ENCODE results near the gene HTT-AS. TPM values are rescaled to one million over a fixed set of nuclear protein-coding genes. Genes with fewer than 3 reads are reported as not detected.

Gene HTT-AS
- total RNA-seq, 4 donors from 2014 or later = not detected

DNA sequence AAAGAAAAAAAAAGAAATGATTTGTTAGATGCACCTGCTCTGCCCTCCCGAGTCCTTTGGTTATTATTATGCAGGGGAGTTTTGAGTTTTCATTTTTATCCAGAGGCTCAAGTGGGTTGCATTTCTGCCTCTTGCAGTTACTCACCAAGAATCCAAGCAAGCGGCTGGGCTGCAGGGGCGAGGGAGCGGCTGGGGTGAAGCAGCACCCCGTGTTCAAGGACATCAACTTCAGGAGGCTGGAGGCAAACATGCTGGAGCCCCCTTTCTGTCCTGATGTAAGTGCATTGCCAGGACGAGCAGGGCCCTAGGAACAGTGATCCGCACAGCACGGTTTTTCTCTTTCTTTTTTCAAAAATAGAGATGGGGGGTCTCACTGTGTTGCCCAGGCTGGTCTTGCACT, 39.1 kb downstream of the HTT-AS start:
- intact Hi-C loops (cut with DNase I) = loop anchor here (10.0 kb wide), 2 partner anchors 50 to 270 kb away; no protein-coding TSS in a partner anchor
- Histone ChIP-seq H3K27ac (no peak overlapping the region), H3K36me3 (no peaks in the 10 kb centered on the region), H3K27me3 (peaks cover 0 to 11% (median 0%) of the 10 kb centered on the region in 4 donors), H3K9me3 (no peaks in the 10 kb centered on the region), H3K4me3 (no peak overlapping the region), H3K4me1 (peaks cover 4 to 17% (median 10%) of the 10 kb centered on the region in 3 donors)
- TF ChIP-seq, protein P1, sequence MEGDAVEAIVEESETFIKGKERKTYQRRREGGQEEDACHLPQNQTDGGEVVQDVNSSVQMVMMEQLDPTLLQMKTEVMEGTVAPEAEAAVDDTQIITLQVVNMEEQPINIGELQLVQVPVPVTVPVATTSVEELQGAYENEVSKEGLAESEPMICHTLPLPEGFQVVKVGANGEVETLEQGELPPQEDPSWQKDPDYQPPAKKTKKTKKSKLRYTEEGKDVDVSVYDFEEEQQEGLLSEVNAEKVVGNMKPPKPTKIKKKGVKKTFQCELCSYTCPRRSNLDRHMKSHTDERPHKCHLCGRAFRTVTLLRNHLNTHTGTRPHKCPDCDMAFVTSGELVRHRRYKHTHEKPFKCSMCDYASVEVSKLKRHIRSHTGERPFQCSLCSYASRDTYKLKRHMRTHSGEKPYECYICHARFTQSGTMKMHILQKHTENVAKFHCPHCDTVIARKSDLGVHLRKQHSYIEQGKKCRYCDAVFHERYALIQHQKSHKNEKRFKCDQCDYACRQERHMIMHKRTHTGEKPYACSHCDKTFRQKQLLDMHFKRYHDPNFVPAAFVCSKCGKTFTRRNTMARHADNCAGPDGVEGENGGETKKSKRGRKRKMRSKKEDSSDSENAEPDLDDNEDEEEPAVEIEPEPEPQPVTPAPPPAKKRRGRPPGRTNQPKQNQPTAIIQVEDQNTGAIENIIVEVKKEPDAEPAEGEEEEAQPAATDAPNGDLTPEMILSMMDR (IDR thresholded peaks at IDR 0.05) = no peak
- TF ChIP-seq POLR2A (IDR thresholded peaks at IDR 0.05) = no peak
- DNase-seq = no peak
- 78 to 88% methylated on average over 7 to 8 of the region's 8 CpGs for WGBS, 2 donors

DNA sequence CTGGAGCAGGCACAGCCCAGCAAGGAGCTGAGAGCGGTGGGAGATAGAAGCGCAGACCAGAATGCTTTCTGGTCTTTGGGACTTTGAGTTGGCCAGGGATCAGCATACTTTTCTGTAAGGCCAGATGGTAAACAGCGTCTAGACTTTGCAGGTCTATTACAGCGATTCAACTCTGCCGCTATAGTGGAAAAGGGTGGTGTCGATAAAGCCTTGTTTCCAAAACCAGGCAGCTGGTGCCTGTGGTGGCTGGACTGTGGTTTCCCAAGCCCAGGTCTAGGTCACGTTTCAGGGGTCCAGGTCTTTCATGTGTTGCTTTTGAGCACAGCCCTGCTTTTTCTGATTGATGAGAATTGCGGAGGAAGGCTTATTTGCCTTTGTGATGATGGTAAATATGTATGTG, 40.1 kb downstream of the HTT-AS start:
- H3K9me3 ChIP-seq = no peaks in the 10 kb centered on the region
- H3K27ac ChIP-seq = no peak overlapping the region
- TF ChIP-seq POLR2A (IDR thresholded peaks at IDR 0.05) = no peak
- TF ChIP-seq, protein P1 (IDR thresholded peaks at IDR 0.05) = no peak
- WGBS, 2 donors = 73 to 87% methylated on average over 3 to 8 of the region's 8 CpGs
- peaks cover 0 to 11% (median 0%) of the 10 kb centered on the region in 4 donors for H3K27me3 ChIP-seq
- peaks cover 4 to 17% (median 10%) of the 10 kb centered on the region in 3 donors for H3K4me1 ChIP-seq
- intact Hi-C loops (cut with DNase I) = loop anchor here (10.0 kb wide), 2 partner anchors 49 to 269 kb away; no protein-coding TSS in a partner anchor
- no peak for DNase-seq
- H3K36me3 ChIP-seq = no peaks in the 10 kb centered on the region
- no peak overlapping the region for H3K4me3 ChIP-seq

DNA sequence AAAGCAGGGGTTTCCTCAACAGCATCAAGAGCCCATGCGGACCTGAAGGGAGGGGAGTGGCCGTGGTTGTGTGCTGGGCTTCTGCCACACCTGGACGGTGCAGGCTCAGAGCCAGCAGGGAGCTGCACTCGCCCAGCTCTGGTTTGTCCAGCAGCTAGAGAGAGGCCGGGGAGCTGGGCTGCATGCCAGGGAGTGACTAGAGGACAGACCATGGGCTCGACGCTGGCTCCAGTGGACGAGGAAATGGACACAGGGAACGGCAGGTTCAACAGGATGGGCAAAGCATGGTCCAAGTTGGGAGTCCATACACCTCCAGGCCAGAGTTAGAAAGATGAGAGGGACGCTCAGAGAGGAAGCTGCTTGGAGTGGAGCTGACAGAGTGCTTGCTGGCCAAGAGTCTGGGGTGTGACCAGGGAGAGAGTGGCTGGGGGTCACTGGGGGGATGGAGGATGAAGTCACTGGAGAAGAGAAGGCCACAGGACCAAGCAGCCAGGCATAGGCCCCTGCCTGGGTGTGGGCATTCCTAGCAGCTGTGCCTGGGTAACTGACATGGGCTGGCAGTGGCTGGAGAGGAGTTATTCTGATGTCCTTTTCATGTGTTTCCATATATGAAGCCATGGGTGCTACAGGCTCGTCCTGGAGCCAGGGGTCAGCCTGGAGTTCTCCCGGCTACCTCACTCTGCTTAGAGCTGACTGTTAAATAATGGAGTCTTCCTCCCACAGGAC, 42.8 kb downstream of the HTT-AS start:
- TF ChIP-seq POLR2A (IDR thresholded peaks at IDR 0.05) = no peak
- TF ChIP-seq, protein P1 (IDR thresholded peaks at IDR 0.05) = no peak
- Histone ChIP-seq H3K9me3 (no peaks in the 10 kb centered on the region), H3K4me1 (no peaks in the 10 kb centered on the region), H3K27ac (no peak overlapping the region), H3K4me3 (no peak overlapping the region), H3K36me3 (no peaks in the 10 kb centered on the region), H3K27me3 (peaks cover 0 to 8% (median 0%) of the 10 kb centered on the region in 4 donors)
- intact Hi-C loops (cut with DNase I) = loop anchor here (10.0 kb wide), 2 partner anchors 47 to 267 kb away; no protein-coding TSS in a partner anchor
- DNase-seq = no peak
- WGBS, 2 donors = 51 to 65% methylated on average over 4 to 10 of the region's 12 CpGs

DNA sequence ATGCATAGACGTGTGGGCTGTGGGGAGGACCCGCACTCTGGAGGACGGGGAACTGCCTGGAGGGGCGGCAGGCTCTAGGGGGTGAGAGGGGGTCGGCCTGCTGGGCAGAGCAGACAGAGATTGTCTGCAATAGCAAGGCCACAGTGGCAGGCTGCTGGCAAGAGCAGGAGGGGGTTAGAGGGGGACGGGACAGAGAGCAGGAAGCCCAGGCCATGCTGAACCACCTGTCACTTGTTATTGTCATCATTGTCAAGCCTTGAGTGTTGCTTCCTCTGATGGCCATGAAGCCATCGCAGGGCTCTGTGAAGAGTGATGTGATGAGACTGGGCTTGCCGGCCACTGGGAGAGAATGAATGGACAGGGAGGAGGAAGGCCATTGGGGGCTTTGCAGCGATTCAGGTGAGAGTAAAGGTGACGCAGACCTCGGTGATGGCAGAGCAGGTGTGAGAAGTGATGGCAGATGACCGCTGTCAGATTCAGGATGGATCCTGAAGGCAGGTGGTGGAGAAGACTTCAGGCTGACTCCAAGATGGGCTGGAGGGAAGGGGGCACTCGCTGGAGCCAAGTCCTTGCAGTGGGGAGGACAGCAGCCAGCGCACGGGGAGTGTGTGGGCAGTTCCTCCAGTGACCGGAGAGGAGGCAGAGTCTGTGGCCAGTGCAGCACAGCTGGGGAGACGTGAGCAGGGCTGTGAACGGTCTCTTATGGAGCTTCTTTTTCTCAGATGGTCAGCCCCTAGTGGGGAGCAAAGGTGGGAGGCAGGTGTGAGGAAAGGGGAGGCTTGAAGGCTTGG, 43.6 kb downstream of the HTT-AS start:
- intact Hi-C loops (cut with DNase I) = loop anchor here (10.0 kb wide), 2 partner anchors 46 to 266 kb away; no protein-coding TSS in a partner anchor
- Histone ChIP-seq H3K27me3 (peaks cover 0 to 4% (median 0%) of the 10 kb centered on the region in 4 donors), H3K27ac (no peak overlapping the region), H3K4me1 (no peaks in the 10 kb centered on the region), H3K36me3 (no peaks in the 10 kb centered on the region), H3K4me3 (no peak overlapping the region), H3K9me3 (no peaks in the 10 kb centered on the region)
- TF ChIP-seq POLR2A (IDR thresholded peaks at IDR 0.05) = no peak
- TF ChIP-seq, protein P1 (IDR thresholded peaks at IDR 0.05) = no peak
- WGBS, 2 donors = 74 to 79% methylated on average over 14 to 17 of the region's 18 CpGs
- DNase-seq = no peak

DNA sequence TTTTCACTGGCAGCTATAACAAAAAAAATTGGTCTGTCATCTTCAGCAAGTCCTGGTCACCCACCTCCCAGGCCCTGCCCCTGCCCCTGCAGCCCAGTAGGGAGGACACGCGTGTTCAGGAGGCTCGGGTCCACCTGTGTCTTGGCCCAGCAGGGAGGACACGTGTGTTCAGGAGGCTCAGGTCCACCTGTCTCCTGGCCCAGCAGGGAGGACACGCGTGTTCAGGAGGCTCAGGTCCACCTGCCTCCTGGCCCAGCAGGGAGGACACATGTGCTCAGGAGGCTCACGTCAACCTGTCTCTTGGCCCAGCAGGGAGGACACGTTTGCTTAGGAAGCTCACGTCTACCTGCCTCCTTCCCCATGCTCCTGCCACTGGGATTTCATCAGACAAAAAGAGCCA, 44.9 kb downstream of the HTT-AS start:
- intact Hi-C loops (cut with DNase I) = no loop called here

More for the DNA sequence above, 44.9 kb downstream of the HTT-AS start:
- no peaks in the 10 kb centered on the region for H3K27me3 ChIP-seq
- H3K4me1 ChIP-seq = no peaks in the 10 kb centered on the region
- 91 to 99% methylated on average over 5 to 7 of the region's 9 CpGs for WGBS, 2 donors
- no peak for DNase-seq
- H3K27ac ChIP-seq = no peak overlapping the region
- TF ChIP-seq, protein P1 (IDR thresholded peaks at IDR 0.05) = no peak
- TF ChIP-seq POLR2A (IDR thresholded peaks at IDR 0.05) = no peak
- no peaks in the 10 kb centered on the region for H3K36me3 ChIP-seq
- H3K4me3 ChIP-seq = no peak overlapping the region
- H3K9me3 ChIP-seq = no peaks in the 10 kb centered on the region

All from esophagus squamous epithelium (tissue), 5 donors.